CD14-positive monocyte (primary cell): ENCODE measurements around the gene C10orf143. TPM values are rescaled to one million over a fixed set of nuclear protein-coding genes. Genes with fewer than 3 reads are reported as not detected.

Experiments
- DNase-seq, 3 donors: peaks; one replicate each; pipeline ENCODE4 v3.0.0-alpha.2; 2011 to 2022
- H2AFZ ChIP-seq: 2 replicates; pipeline ENCODE4 v1.6.0; 2012; ENCODE audit warnings: mild to moderate bottlenecking, low read depth, low read length, inconsistent platforms; ENCODE audit not compliant: insufficient read depth, poor library complexity, severe bottlenecking
- H3K27ac ChIP-seq, 2 donors: 1 replicate in 1 of 2; 2 replicates in 1 of 2; pipeline ENCODE4 v1.5.1; 2012 to 2013; ENCODE audit warnings: low read length in 2 of 2, control low read depth in 1 of 2, inconsistent platforms in 1 of 2, low read depth in 1 of 2, mild to moderate bottlenecking in 1 of 2
- H3K27me3 ChIP-seq, 2 donors: one replicate each; pipeline versions ENCODE4 v1.6.0 to v1.6.1; 2011 to 2013; ENCODE audit warnings: low read length in 2 of 2; ENCODE audit not compliant: control insufficient read depth in 2 of 2, insufficient read depth in 2 of 2
- H3K36me3 ChIP-seq, 2 donors: replicated peaks in 1 of 2; 1 replicate in 1 of 2; 2 replicates in 1 of 2; pipeline versions ENCODE4 v1.5.1 to v1.6.1; 2012 to 2013; ENCODE audit warnings: low read length in 2 of 2, control low read depth in 1 of 2, inconsistent platforms in 1 of 2, mild to moderate bottlenecking in 1 of 2; ENCODE audit not compliant: insufficient read depth in 2 of 2, control insufficient read depth in 1 of 2
- H3K4me1 ChIP-seq, 2 donors: 1 replicate in 1 of 2; 2 replicates in 1 of 2; pipeline versions ENCODE4 v1.5.1 to v1.6.1; 2012 to 2013; ENCODE audit warnings: low read length in 2 of 2, control low read depth in 1 of 2, inconsistent platforms in 1 of 2, mild to moderate bottlenecking in 1 of 2, moderate library complexity in 1 of 2; ENCODE audit not compliant: insufficient read depth in 2 of 2, control insufficient read depth in 1 of 2
- H3K4me2 ChIP-seq: replicated peaks from 2 replicates; pipeline ENCODE3; 2012; ENCODE audit warnings: low read length, moderate library complexity, mild to moderate bottlenecking; ENCODE audit not compliant: poor library complexity, severe bottlenecking; ENCODE audit errors: extremely low read depth
- H3K4me3 ChIP-seq, 3 experiments: fragments of 200-600 bp in 1 of 3; sonication (generic) in 1 of 3; replicated peaks in 1 of 3; 1 replicate in 2 of 3; 2 replicates in 1 of 3; pipeline ENCODE4 v1.5.1; 2011 to 2013; ENCODE audit warnings: low read length in 3 of 3, mild to moderate bottlenecking in 3 of 3, control low read depth in 2 of 3, low read depth in 2 of 3, inconsistent platforms in 1 of 3, moderate library complexity in 1 of 3
- H3K79me2 ChIP-seq: 2 replicates; pipeline ENCODE4 v1.6.0; 2012; ENCODE audit warnings: mild to moderate bottlenecking, control low read depth, inconsistent platforms, low read length, moderate library complexity; ENCODE audit not compliant: insufficient read depth
- H3K9ac ChIP-seq: 2 replicates; pipeline ENCODE4 v1.6.0; 2017; ENCODE audit warnings: low read length, mild to moderate bottlenecking; ENCODE audit not compliant: insufficient read depth, poor library complexity, severe bottlenecking
- H3K9me3 ChIP-seq, 2 donors: replicated peaks in 1 of 2; 1 replicate in 1 of 2; 2 replicates in 1 of 2; pipeline versions ENCODE4 v1.5.1 to v1.6.1; 2012 to 2013; ENCODE audit warnings: low read length in 2 of 2, control low read depth in 1 of 2; ENCODE audit not compliant: control insufficient read depth in 1 of 2, insufficient read depth in 1 of 2
- H4K20me1 ChIP-seq: 2 replicates; pipeline ENCODE4 v1.6.0; 2012; ENCODE audit warnings: mild to moderate bottlenecking, low read length, control low read depth, moderate library complexity; ENCODE audit not compliant: insufficient read depth
- H3K27ac Mint-ChIP-seq, 7 donors: one replicate each; pipeline ENCODE4 v1.8.0; 2020; ENCODE audit warnings: mild to moderate bottlenecking in 7 of 7, mixed read lengths in 7 of 7, moderate library complexity in 6 of 7, inconsistent platforms in 2 of 7
- H3K27me3 Mint-ChIP-seq, 3 donors: one replicate each; pipeline ENCODE4 v1.8.0; 2021 to 2022; ENCODE audit warnings: low read depth in 3 of 3, mild to moderate bottlenecking in 3 of 3, mixed read lengths in 3 of 3, moderate library complexity in 3 of 3, inconsistent platforms in 1 of 3
- H3K36me3 Mint-ChIP-seq, 2 donors: one replicate each; pipeline ENCODE4 v1.8.0; 2020; ENCODE audit warnings: mixed read lengths in 2 of 2, inconsistent platforms in 1 of 2, mild to moderate bottlenecking in 1 of 2
- H3K4me1 Mint-ChIP-seq: one replicate; pipeline ENCODE4 v1.8.0; 2020; ENCODE audit warnings: mild to moderate bottlenecking, mixed read lengths
- H3K4me3 Mint-ChIP-seq, 2 donors: one replicate each; pipeline ENCODE4 v1.8.0; 2020; ENCODE audit warnings: mild to moderate bottlenecking in 2 of 2, mixed read lengths in 2 of 2, moderate library complexity in 1 of 2
- H3K9me3 Mint-ChIP-seq, 7 donors: one replicate each; pipeline ENCODE4 v1.8.0; 2020 to 2022; ENCODE audit warnings: mixed read lengths in 7 of 7, mild to moderate bottlenecking in 6 of 7, moderate library complexity in 6 of 7, inconsistent platforms in 2 of 7
- WGBS: methylation state at CpG from one replicate; pipeline ENCODE4 v1.1.5; 2013; ENCODE audit warnings: missing lambda C conversion rate; ENCODE audit not compliant: insufficient coverage; 5-methylcytosine and 5-hydroxymethylcytosine counted together
- intact Hi-C, 2 donors: fragments of 100-400 bp; cut with micrococcal nuclease; formaldehyde crosslinking; loops; one replicate each; pipeline versions ENCODE4 v1.15.0 to v1.15.1; 2023
- polyA plus RNA-seq, 3 donors: library from polyadenylated mRNA; depleted of rRNA in 1 of 3; unstranded in 2 of 3; stranded (reverse) in 1 of 3; fragments of 300-500 nt in 2 of 3; fragments of >200 nt in 1 of 3; fragmentation: Illumina TruSeq in 2 of 3; gene quantifications; 1 replicate in 2 of 3; 2 replicates in 1 of 3; pipeline ENCODE4 v1.2.3, GENCODE V29; 2012 to 2021
- TF ChIP-seq, protein P1 (sequence below): fragments of 200-600 bp; IDR thresholded peaks from one replicate; pipeline ENCODE4 v1.8.0; 2022; ENCODE audit warnings: antibody characterized with exemption, mild to moderate bottlenecking

C10orf143 gene
- polyA plus RNA-seq, 3 donors, result 3.6 to 11.6 (median 8.0) TPM

DNA sequence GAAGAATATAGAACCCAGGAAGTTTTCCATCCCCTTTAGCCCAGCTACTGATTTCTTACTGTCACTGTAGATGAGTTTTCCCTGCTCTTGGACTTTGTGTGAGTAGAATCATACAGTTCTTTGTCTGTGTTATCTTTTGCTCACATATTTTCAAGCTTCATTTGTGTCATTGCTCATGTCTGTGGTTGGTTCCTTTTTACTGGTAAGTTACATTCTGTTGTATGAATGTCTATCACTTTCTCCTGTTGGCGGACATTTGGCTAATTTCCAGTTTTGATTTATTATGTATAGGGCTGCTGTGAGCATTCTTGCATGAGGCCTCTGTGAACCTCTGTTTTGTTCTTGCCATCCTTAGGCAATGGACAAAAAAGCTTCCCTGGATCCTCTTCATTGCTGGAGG lies 30.8 kb upstream of the C10orf143 start:
- no peaks in the 10 kb centered on the region for H3K27me3 Mint-ChIP-seq
- peaks cover 2 to 36% of the 10 kb centered on the region in 2 donors for H3K36me3 ChIP-seq
- peaks cover 25 to 47% of the 10 kb centered on the region in 2 donors for H3K36me3 Mint-ChIP-seq
- H3K4me3 Mint-ChIP-seq, result no peak overlapping the region
- intact Hi-C loops, result no loop called here
- H3K4me3 ChIP-seq, result no peak overlapping the region
- no peaks in the 10 kb centered on the region for H3K9me3 ChIP-seq
- no peak for DNase-seq
- no peak overlapping the region for H3K4me2 ChIP-seq
- no peaks in the 10 kb centered on the region for H3K9me3 Mint-ChIP-seq
- H3K27me3 ChIP-seq, result no peaks in the 10 kb centered on the region
- peaks cover 12 to 34% of the 10 kb centered on the region in 2 donors for H3K4me1 ChIP-seq
- WGBS, result no CpG with 5 or more reads among the region's 1 CpG
- peak overlapping the region in 2 of 7 donors; percentile 47 to 70 for H3K27ac Mint-ChIP-seq
- H4K20me1 ChIP-seq, result peaks cover 71% of the 10 kb centered on the region
- H3K9ac ChIP-seq, result no peak overlapping the region
- peaks cover 51% of the 10 kb centered on the region for H3K4me1 Mint-ChIP-seq
- peaks cover 83% of the 10 kb centered on the region for H3K79me2 ChIP-seq
- TF ChIP-seq, protein P1, sequence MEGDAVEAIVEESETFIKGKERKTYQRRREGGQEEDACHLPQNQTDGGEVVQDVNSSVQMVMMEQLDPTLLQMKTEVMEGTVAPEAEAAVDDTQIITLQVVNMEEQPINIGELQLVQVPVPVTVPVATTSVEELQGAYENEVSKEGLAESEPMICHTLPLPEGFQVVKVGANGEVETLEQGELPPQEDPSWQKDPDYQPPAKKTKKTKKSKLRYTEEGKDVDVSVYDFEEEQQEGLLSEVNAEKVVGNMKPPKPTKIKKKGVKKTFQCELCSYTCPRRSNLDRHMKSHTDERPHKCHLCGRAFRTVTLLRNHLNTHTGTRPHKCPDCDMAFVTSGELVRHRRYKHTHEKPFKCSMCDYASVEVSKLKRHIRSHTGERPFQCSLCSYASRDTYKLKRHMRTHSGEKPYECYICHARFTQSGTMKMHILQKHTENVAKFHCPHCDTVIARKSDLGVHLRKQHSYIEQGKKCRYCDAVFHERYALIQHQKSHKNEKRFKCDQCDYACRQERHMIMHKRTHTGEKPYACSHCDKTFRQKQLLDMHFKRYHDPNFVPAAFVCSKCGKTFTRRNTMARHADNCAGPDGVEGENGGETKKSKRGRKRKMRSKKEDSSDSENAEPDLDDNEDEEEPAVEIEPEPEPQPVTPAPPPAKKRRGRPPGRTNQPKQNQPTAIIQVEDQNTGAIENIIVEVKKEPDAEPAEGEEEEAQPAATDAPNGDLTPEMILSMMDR, result no peak
- H2AFZ ChIP-seq, result no peak overlapping the region
- H3K27ac ChIP-seq, result peak overlapping the region in 1 of 2 donors; percentile 34

DNA sequence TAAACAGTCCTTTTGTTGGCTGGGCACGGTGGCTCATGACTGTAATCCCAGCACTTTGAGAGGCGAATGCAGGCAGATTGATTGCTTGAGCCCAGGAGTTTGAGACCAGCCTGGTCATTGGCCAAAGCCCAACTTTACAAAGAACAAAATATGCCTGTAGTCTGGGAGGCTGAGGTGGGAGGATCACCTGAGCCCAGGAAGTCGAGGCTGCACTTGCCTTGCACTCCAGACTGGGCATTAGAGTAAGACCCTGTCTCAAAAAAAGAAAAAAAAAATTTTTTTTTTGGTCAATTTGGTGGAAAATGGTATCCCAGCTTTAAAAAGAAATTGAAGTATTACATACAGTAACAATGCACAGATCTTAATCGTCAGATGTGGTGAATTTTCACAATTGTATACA lies 30.4 kb upstream of the C10orf143 start:
- Mint-ChIP-seq H3K36me3 (peaks cover 21 to 43% of the 10 kb centered on the region in 2 donors), H3K27me3 (no peaks in the 10 kb centered on the region), H3K9me3 (no peaks in the 10 kb centered on the region), H3K4me3 (no peak overlapping the region), H3K27ac (no peak overlapping the region), H3K4me1 (peaks cover 48% of the 10 kb centered on the region)
- no peak for DNase-seq
- intact Hi-C loops, result no loop called here
- Histone ChIP-seq H3K4me3 (no peak overlapping the region), H3K9me3 (no peaks in the 10 kb centered on the region), H3K36me3 (peaks cover 2 to 32% of the 10 kb centered on the region in 2 donors), H4K20me1 (peaks cover 72% of the 10 kb centered on the region), H2AFZ (no peak overlapping the region), H3K79me2 (peaks cover 80% of the 10 kb centered on the region), H3K27me3 (no peaks in the 10 kb centered on the region), H3K4me2 (no peak overlapping the region), H3K4me1 (peaks cover 12 to 34% of the 10 kb centered on the region in 2 donors), H3K9ac (no peak overlapping the region), H3K27ac (no peak overlapping the region)
- TF ChIP-seq, protein P1, result no peak
- WGBS, result 100% methylated on average over 3 of the region's 4 CpGs
